ENCODE data around the gene BMF.
A peak's percentile ranks its signal among the peaks of the same experiment; 100 is the strongest.
"Not testable (repeated sequence)": the region's sequence is repeated elsewhere in the genome, so short reads cannot be mapped to it uniquely, and the experiment has no call there.

Gene BMF

GRCh38 chr15:40128766-40129660 is 20.3 kb upstream of the BMF start:
- DNase-seq: no peak

GRCh38 chr15:40125950-40126349 is 17.3 kb upstream of the BMF start:
- DNase-seq: no peak

GRCh38 chr15:40124807-40125285 is 16.2 kb upstream of the BMF start:
- DNase-seq: not testable (repeated sequence)

- not testable (repeated sequence) for DNase-seq
Measured at GRCh38 chr15:40124333-40124732, 15.7 kb upstream of the BMF start.

GRCh38 chr15:40123863-40124262 is 15.2 kb upstream of the BMF start:
- not testable (repeated sequence) for DNase-seq

- DNase-seq: not testable (repeated sequence)
Measured at GRCh38 chr15:40122989-40123388, 14.3 kb upstream of the BMF start.

- DNase-seq: peak; percentile 82 to 94 (median 90)
Measured at GRCh38 chr15:40121911-40122638, 13.4 kb upstream of the BMF start.

GRCh38 chr15:40118473-40118872 is 9.8 kb upstream of the BMF start:
- DNase-seq: no peak

- DNase-seq: peak; percentile 57 to 80 (median 72)
Measured at GRCh38 chr15:40115670-40116093, 7.0 kb upstream of the BMF start.

- DNase-seq: not testable (repeated sequence)
Measured at GRCh38 chr15:40115106-40115505, 6.4 kb upstream of the BMF start.

GRCh38 chr15:40114218-40114617 is 5.5 kb upstream of the BMF start:
- DNase-seq: no peak

GRCh38 chr15:40112789-40113188 is 4.1 kb upstream of the BMF start:
- no peak for DNase-seq

- DNase-seq: no peak
Measured at GRCh38 chr15:40111888-40112287, 3.2 kb upstream of the BMF start.

- no peak for DNase-seq
Measured at GRCh38 chr15:40110866-40111550, 2.3 kb upstream of the BMF start.

- peak in 1 of 4 experiments; percentile 19 for DNase-seq
Measured at GRCh38 chr15:40108061-40108854, 421 bp downstream of the BMF start.

- DNase-seq: peak; percentile 79 to 86 (median 82)
Measured at GRCh38 chr15:40106203-40107161, 2.2 kb downstream of the BMF start.

GRCh38 chr15:40105517-40106202 is 3.0 kb downstream of the BMF start:
- peak in 1 of 4 experiments; percentile 24 for DNase-seq

- DNase-seq: peak; percentile 90 to 94 (median 92)
Measured at GRCh38 chr15:40104865-40105516, 3.7 kb downstream of the BMF start.

- no peak for DNase-seq
Measured at GRCh38 chr15:40104296-40104864, 4.3 kb downstream of the BMF start.
